Suprapubic skin (tissue), 4 donors: ENCODE results near the gene ZFR2. TPM values are rescaled to one million over a fixed set of nuclear protein-coding genes. Genes with fewer than 3 reads are reported as not detected.

Experiments
- DNase-seq, 2 donors: peaks; one replicate each; pipeline ENCODE4 v3.0.0-alpha.2; 2019; ENCODE audit warnings: low spot score in 2 of 2
- H3K27ac ChIP-seq: fragments of 200-600 bp; sonication (generic); one replicate; pipeline ENCODE4 v1.5.1; 2019
- H3K27me3 ChIP-seq: fragments of 200-600 bp; sonication (generic); one replicate; pipeline ENCODE4 v1.5.1; 2019
- H3K36me3 ChIP-seq: fragments of 200-600 bp; sonication (generic); one replicate; pipeline ENCODE4 v1.5.1; 2019
- H3K4me1 ChIP-seq: fragments of 200-600 bp; sonication (generic); one replicate; pipeline ENCODE4 v1.5.1; 2019
- H3K4me3 ChIP-seq: fragments of 200-600 bp; sonication (generic); one replicate; pipeline ENCODE4 v1.5.1; 2019; ENCODE audit warnings: mild to moderate bottlenecking
- H3K9me3 ChIP-seq: fragments of 200-600 bp; sonication (generic); one replicate; pipeline ENCODE4 v1.5.1; 2019
- CTCF ChIP-seq, 2 donors: fragments of 200-600 bp in 1 of 2; fragments of 450-650 bp in 1 of 2; sonication (generic) in 1 of 2; IDR thresholded peaks; one replicate each; pipeline ENCODE4 v1.5.1; 2016 to 2019; ENCODE audit warnings: antibody characterized with exemption in 2 of 2, mild to moderate bottlenecking in 1 of 2, moderate library complexity in 1 of 2
- EP300 ChIP-seq: sonication (generic); formaldehyde crosslinking; IDR thresholded peaks from one replicate; pipeline ENCODE4 v1.6.1; 2017; ENCODE audit warnings: antibody characterized with exemption
- POLR2A ChIP-seq, 2 donors: fragments of 450-650 bp; IDR thresholded peaks; one replicate each; pipeline ENCODE4 v1.6.1; 2017; ENCODE audit warnings: antibody characterized with exemption in 2 of 2, mild to moderate bottlenecking in 2 of 2, moderate library complexity in 2 of 2
- POLR2AphosphoS5 ChIP-seq, 3 donors: sonication (generic); formaldehyde crosslinking; IDR thresholded peaks; one replicate each; pipeline ENCODE4 v1.6.1; 2017; ENCODE audit warnings: antibody characterized with exemption in 3 of 3
- WGBS: methylation state at CpG from one replicate; pipeline ENCODE4 v1.1.5; 2018; 5-methylcytosine and 5-hydroxymethylcytosine counted together
- total RNA-seq, 4 donors: library from RNA; depleted of rRNA; stranded (reverse); fragments of >200 nt; gene quantifications; one replicate each; pipeline ENCODE4 v1.1.0, GENCODE V29; 2016

ZFR2 gene
- total RNA-seq, 4 donors from 2014 or later, result 2.5 to 4.8 TPM; not detected in 2

- Histone ChIP-seq H3K27ac (no peak overlapping the region), H3K9me3 (no peaks in the 10 kb centered on the region), H3K4me1 (no peaks in the 10 kb centered on the region), H3K4me3 (no peak overlapping the region), H3K27me3 (peaks cover 29% of the 10 kb centered on the region), H3K36me3 (no peaks in the 10 kb centered on the region)
- WGBS, result 95% methylated on average over 17 of the region's 17 CpGs
- DNase-seq, result no peak
- no peak for TF ChIP-seq CTCF (IDR thresholded peaks at IDR 0.05)
- TF ChIP-seq POLR2AphosphoS5 (IDR thresholded peaks at IDR 0.05), result no peak
- no peak for TF ChIP-seq POLR2A (IDR thresholded peaks at IDR 0.05)
- TF ChIP-seq EP300, result no peak
These were observed 31.5 kb downstream of the ZFR2 start for GRCh38 chr19:3837332-3837731.

- WGBS, result 80% methylated on average over 6 of the region's 6 CpGs
- Histone ChIP-seq H3K4me3 (no peak overlapping the region), H3K27ac (no peak overlapping the region), H3K4me1 (no peaks in the 10 kb centered on the region), H3K27me3 (peaks cover 32% of the 10 kb centered on the region), H3K36me3 (no peaks in the 10 kb centered on the region), H3K9me3 (no peaks in the 10 kb centered on the region)
- no peak for DNase-seq
- no peak for TF ChIP-seq EP300
- no peak for TF ChIP-seq POLR2A (IDR thresholded peaks at IDR 0.05)
- no peak for TF ChIP-seq POLR2AphosphoS5 (IDR thresholded peaks at IDR 0.05)
- TF ChIP-seq CTCF (IDR thresholded peaks at IDR 0.05), result no peak
These were observed 32.0 kb downstream of the ZFR2 start for GRCh38 chr19:3836887-3837286.

DNA sequence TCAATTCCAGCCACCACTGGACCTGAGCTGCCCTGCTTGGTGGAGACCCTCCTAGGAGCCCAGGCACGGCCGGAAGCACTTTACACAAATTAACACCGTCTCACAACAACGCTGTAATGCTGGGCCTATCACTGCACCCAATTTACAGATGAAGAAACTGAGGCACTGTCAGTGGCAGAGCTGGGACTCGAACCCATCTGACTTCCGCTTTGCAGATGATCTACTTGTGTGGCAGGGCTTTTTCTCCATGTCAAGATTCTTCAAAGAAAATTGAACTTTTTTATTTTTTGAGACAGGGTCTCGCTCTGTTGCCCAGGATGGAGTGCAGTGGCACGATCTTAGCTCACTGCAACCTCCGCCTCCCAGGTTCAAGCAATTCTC is 33.8 kb downstream of the ZFR2 start:
- H3K4me3 ChIP-seq, result no peak overlapping the region
- no peaks in the 10 kb centered on the region for H3K36me3 ChIP-seq
- H3K4me1 ChIP-seq, result no peaks in the 10 kb centered on the region
- 89% methylated on average over 9 of the region's 9 CpGs for WGBS
- no peaks in the 10 kb centered on the region for H3K9me3 ChIP-seq
- peaks cover 41% of the 10 kb centered on the region for H3K27me3 ChIP-seq
- DNase-seq, result no peak
- TF ChIP-seq CTCF (IDR thresholded peaks at IDR 0.05) (no peak), POLR2A (IDR thresholded peaks at IDR 0.05) (no peak), POLR2AphosphoS5 (IDR thresholded peaks at IDR 0.05) (no peak), EP300 (no peak)
- no peak overlapping the region for H3K27ac ChIP-seq

GRCh38 chr19:3834349-3835054 is 34.3 kb downstream of the ZFR2 start:
- 86% methylated on average over 19 of the region's 35 CpGs for WGBS
- Histone ChIP-seq H3K36me3 (no peaks in the 10 kb centered on the region), H3K9me3 (no peaks in the 10 kb centered on the region), H3K4me1 (no peaks in the 10 kb centered on the region), H3K4me3 (no peak overlapping the region), H3K27me3 (peaks cover 43% of the 10 kb centered on the region), H3K27ac (no peak overlapping the region)
- TF ChIP-seq POLR2AphosphoS5 (IDR thresholded peaks at IDR 0.05) (no peak), POLR2A (IDR thresholded peaks at IDR 0.05) (no peak), CTCF (IDR thresholded peaks at IDR 0.05) (no peak), EP300 (no peak)
- DNase-seq, result no peak

- TF ChIP-seq CTCF (IDR thresholded peaks at IDR 0.05) (no peak), EP300 (no peak), POLR2AphosphoS5 (IDR thresholded peaks at IDR 0.05) (no peak), POLR2A (IDR thresholded peaks at IDR 0.05) (no peak)
- no peaks in the 10 kb centered on the region for H3K9me3 ChIP-seq
- H3K4me1 ChIP-seq, result no peaks in the 10 kb centered on the region
- 55% methylated on average over 26 of the region's 34 CpGs for WGBS
- H3K36me3 ChIP-seq, result no peaks in the 10 kb centered on the region
- DNase-seq, result no peak
- no peak overlapping the region for H3K27ac ChIP-seq
- H3K27me3 ChIP-seq, result peaks cover 45% of the 10 kb centered on the region
- H3K4me3 ChIP-seq, result no peak overlapping the region
These were observed 35.1 kb downstream of the ZFR2 start for GRCh38 chr19:3833578-3834348.
